Activated naive CD4-positive, alpha-beta T cell treated with Interleukin-2 at 50 U/mL for 16 hours (primary cell): ENCODE results near the gene NID1.
"Not testable (repeated sequence)": the region's sequence is repeated elsewhere in the genome, so short reads cannot be mapped to it uniquely, and the experiment has no call there.

Experiments used
- DNase-seq: peaks from one replicate; pipeline ENCODE4 v3.0.0-alpha.2; 2020

NID1 gene

DNA sequence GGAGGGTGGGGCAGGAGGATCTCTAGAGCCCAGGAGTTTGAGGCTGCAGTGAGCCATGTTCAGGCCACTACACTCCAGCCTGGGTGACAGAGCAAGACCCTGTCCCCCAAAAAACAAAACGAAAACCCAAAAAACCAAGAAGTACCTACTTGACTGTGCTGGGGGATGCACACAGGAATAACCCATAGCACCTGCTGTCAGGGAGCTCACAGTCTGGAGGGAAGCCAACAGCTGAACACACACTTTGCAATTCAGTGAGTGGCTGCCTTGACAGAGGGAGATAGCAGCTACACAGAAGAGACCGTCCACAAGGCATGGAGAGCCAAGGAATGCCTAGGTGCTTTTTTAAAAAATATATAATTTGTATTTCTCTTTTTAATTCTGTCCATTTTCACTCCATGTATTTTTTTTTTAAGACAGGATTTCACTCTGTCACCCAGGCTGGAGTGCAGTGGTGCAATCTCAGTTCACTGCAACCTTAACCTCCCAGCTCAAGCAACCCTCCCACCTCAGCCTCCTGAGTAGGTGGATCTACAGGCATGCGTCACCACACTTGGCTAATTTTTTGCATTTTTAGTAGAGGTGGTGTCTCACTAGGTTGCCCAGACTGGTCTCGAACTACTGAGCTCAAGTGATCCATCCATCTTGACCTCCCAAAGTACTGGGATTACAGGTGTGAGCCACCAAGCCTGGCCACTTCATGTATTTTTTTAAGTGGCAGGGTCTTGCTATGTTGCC lies 68.7 kb downstream of the NID1 start:
- no peak for DNase-seq

GRCh38 chr1:235995511-235995910 lies 69.4 kb downstream of the NID1 start:
- DNase-seq = no peak

GRCh38 chr1:235993652-235994051 lies 71.2 kb downstream of the NID1 start:
- no peak for DNase-seq

- DNase-seq = no peak
Measured at GRCh38 chr1:235992868-235993267, 72.0 kb downstream of the NID1 start.

DNA sequence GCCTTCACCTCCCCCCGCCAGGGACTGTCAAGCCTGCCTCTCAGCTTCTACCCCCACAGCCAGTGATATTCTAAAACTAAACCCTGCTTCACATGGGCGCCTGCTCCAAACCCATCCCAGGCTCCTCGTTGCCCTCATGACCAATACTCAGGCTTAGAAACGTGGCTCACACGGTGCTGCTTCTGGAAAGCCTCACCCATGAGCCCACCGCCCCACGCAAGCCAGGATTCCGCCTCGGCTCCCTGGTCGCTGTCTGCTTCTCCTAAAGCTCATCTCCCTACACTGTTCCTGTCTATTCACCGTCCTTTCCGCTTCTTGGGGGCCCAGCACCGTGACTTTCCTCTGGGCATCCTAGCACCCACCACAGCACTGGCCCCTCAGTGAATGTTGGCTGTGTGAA lies 72.5 kb downstream of the NID1 start:
- DNase-seq = no peak

DNA sequence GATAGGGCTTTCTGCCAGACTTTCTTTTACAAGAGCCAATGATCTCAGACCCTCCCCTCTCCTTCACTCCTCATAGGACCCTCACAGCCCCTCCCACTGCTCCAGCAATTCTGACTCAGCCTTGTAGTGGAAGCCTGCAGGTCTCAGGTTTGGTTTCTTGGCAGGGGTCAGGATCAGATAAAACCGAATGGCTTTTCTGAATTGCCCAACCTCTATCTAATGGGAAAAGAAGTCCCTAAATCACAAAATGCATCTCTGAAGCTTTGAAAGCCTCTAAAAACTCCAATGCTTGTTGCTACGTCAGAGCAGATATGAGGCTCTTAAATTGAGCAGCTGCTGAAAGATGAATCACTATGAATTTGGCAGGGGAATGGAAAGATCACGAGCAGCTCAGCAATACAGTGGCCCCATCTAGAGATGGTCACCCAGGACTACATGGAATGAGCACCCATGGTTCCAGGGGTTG lies 74.5 kb downstream of the NID1 start:
- DNase-seq = no peak

DNA sequence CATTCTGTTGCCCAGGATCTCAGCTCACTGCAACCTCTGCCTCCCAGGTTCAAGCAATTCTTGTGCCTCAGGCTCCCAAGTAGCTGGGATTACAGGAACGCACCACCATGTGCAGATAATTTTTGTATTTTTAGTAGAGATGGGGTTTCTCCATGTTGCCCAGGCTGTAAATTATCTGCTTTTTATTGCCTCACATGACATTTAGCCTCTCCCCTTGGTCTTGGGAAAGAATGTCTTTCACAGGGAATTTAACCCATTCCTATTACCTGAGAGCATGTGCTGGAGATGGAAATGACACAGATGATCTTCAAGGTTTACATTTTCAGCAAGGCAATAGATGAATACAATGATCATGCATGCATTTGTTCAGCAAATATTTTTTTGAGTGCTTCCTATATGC lies 75.8 kb downstream of the NID1 start:
- no peak for DNase-seq

DNA sequence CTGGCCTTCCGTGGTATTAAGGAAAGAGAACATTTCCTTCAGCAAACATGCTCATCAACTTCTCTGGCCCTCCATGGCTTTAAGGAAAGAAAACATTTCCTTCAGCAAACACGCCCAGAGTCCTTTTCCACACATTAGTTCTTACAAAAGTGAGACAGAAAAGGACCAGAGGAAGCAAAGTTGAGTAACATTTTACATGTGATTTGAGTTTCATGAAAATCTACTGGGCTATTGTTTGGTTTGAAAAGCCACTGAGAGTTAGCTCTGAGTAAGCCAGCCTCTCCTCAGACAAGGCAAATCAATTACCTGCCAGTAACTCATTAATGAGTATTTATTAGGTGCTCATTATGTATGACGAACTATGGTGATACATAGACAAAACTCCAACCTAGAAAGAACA lies 78.0 kb downstream of the NID1 start:
- no peak for DNase-seq

DNA sequence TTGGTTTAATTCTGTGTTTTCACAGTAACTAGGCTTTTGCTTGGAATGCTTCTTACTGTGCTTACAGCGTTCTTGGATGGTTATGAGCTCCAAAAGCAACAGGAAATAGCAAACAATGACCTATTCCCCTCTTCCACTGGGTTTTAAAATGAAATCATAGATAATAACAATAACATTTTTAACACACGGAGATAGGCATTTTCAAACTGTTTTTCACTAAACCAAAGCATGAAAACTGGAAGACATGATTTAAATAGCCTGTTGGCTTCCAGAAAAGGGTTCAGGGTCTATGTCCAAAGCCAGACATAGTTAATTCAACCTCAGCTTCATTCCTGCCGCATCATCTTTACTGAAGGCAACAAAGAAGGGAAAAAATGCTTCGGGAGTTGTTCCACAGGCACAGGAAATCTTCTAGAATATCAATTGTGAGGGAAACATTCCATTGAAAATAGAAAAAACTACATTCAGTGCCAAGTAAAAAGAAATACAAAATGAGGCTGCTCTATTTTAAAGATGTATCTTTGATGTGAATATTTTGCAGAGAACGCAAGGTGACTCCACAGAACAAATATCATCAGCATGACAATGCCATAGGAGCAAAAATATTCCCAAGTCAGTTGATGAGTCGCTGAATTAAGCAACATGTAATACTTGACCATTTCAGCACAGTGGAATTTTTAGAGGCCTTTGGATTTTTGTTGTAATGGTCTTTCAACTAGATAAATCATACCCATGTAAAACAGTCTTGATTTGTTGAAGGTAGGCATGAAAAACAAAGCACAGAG lies 80.7 kb downstream of the NID1 start:
- no peak for DNase-seq

DNA sequence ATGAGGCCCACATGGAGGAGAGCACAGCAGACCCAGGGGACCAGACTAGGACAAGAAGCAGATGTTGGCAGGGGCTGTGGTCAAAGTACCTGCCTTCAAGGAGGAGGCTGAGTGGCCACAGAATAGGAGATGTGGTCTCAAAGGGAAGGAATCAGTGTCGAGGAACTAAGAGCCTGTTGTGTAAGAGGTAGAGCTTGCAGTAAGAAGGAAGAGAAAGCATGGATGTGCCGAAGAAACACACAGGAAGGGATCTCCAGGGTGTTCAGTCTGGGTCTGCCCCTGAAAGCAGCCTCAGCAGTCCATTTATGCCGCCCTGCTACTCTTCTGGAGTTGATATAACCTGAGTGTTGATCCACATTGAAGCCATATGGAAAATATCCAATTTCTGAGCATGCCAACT lies 83.9 kb downstream of the NID1 start:
- DNase-seq = no peak

DNA sequence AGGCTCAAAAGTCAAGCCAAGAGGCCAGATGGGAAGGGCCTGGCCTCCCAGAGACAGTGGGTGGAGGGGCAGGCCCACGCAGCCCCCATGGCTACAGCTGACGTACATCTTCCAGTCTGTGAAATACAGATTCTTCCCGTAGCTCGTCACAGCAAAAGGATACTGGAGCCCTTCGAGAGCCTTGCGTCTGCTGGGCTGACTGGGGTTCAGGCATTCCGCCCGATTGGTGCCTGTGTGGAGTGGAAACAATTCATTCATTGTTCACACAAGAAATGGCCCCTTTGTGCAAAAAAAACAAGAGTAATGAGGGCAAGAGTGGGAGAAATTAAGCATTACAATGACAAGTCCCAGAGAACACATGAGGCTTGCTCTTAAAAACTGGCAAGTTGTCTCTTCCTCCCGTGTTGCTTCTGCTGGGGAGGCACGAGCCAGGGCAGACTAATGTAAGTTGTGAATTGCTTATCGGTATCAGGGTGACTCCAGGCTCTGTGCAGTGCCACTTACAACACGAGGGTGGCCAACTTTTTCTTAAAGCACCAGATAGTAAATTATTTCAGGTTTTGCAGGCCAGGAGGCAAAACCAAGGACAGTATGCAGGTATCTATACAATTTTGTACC lies 85.1 kb downstream of the NID1 start:
- no peak for DNase-seq

- DNase-seq = no peak
Measured at GRCh38 chr1:235979176-235979575, 85.7 kb downstream of the NID1 start.

DNA sequence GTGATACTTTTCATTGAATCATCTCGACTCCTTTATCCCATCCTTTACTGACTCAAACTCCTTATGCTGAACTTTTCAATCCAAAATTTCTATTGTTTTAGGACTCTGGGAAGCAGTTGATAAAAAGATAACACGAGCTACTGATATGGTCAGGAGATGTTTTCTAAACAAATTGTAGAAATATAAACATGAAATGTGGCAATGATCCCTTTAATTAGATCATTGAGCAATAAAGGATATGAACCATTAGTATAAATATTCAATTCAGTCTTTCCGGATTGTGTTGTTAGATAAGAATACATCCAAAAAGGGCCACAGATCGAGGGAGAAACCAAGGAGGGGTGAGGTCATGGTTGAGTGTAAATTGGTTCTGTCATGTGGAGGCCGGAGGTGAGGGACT lies 88.4 kb downstream of the NID1 start:
- no peak for DNase-seq

DNA sequence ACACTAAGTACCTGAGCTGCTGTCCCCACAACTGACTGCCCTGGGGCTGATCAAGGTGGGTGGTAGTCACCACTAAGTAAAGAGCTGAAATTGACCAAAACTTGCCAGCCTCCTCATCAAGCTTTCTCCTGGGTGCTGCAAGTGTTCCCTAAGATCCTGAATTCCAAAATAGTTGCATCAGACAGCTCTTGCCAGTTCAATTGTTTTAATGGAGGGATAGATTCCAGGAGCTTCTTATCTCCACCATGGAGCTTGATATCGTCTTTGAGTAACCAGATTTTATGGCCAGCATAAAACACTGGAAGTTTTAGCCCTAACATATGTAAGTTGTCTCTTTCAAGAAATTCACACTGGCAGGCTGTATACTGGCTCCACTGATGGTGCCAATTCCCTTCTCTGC lies 90.3 kb downstream of the NID1 start:
- no peak for DNase-seq

DNA sequence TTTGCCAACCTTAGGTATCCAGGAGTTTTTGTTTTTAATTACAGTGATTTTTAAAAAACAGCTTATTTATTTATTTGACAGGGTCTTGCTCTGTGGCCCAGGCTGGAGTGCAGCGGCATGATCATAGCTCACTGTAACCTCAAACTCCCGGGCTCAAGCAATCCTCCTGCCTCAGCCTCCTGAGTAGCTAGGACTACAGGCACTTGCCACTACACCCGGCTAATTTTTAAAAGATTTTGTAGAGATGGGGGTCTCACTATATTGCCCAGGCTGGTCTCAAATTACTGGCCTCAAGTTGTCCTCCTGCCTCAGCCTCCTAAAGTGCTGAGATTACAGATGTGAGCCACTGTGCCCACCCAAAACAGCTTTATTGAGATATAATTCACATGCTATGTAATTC lies 92.2 kb downstream of the NID1 start:
- not testable (repeated sequence) for DNase-seq

DNA sequence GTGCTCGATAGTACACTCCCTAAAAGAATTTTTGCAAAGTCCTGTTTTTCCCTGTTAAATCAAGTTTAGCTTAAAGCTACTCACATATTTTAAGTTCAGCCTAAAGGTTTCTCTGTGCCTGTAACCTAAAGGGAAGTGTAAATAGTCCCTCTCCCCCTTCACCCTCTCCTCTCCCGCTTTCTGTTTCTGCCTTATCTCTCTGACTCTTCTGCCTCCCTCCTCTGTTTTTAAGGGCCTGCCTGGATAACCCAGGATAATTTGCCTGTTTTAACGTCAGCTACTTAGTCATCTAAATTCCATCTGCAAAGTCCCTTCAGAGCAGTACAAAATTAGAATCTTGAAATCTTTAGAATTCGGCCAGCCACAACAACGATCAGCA lies 92.6 kb downstream of the NID1 start:
- DNase-seq = no peak

- DNase-seq = peak; percentile 89
Measured at GRCh38 chr1:235971571-235972310, 93.1 kb downstream of the NID1 start.

GRCh38 chr1:235971020-235971419 lies 93.9 kb downstream of the NID1 start:
- no peak for DNase-seq

- no peak for DNase-seq
Measured at GRCh38 chr1:235968831-235969230, 96.1 kb downstream of the NID1 start.

DNA sequence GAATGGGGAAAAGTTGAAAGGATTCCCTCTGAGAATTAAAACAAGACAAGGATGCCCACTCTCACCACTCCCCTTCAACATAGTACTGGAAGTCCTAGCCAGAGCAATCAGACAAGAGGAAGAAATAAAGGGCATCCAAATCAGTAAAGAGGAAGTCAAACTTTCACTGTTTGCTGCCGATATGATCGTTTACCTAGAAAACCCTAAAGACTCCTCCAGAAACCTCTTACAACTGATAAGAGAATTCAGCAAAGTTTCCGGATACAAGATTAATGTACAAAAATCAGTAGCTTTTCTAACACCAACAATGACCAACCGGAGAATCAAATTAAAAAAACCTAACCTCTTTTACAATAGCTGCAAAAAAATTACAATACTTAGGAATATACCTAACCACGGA lies 98.8 kb downstream of the NID1 start:
- not testable (repeated sequence) for DNase-seq

DNA sequence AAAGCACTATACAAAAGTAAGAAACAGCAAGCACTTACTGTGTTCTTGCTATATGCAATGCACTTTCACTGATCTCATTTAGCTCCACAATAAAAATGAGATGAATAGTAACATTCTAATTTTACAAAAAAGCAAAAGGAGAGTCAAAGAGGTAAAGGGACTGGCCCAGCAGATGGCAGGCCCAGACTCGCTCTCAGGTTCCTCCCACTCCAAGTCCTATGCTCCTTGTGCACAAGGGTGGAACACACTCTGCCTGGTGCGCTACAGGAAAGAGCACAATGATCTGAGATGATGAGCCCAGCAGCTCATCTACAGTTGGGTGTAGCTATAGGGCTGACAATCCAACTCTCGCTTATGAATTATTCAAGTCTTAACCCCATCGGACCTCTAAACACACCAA lies 104.1 kb downstream of the NID1 start:
- DNase-seq = no peak

DNA sequence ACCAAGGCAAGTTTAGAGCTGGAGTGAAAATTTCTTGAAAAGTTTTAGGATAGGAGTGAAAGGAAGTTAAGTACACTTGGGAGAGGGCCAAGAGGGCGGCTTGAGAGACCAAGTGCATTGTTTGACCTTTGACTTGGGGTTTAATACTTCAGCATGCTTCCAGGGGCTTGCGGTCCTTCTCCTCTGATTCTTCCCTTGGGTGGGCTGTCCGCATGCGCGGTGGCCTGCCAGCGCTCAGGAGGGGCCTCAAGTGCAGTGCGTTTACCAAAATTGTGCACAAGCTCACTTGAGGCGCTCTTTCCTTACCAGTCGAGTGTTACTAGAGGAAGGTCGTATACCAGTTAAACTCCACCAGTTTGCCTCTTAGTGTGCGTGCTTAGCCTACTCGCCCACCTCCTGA lies 106.9 kb downstream of the NID1 start:
- DNase-seq = no peak

DNA sequence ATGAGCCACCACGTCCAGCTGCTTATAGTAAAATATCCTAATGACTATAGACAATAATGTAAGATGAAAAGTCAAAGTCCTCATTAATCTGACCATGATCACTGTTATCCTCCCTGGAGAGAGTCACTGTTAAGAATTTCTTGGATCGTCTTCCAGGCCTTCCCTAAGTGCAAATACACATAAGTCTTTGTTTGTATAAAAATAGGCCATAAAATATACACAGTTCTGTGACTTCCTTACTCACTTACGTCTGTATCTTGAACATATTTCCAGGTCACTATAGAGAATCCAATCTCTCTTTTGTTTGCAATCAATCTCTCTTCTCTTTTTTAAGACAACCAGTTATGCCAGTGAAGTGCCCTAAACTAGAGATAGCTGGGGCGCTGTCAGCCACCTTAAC lies 109.1 kb downstream of the NID1 start:
- DNase-seq = no peak
